HepG2 (cell line): ENCODE results near the gene PROX1. TPM values are rescaled to one million over a fixed set of nuclear protein-coding genes. Genes with fewer than 3 reads are reported as not detected.
A peak's percentile ranks its signal among the peaks of the same experiment; 100 is the strongest.

ENCODE experiments used
- CHCHD3 ChIP-seq: sonication (generic); formaldehyde crosslinking; IDR thresholded peaks from 2 replicates; pipeline ENCODE4 v1.8.0; 2022; ENCODE audit warnings: mild to moderate bottlenecking, missing genetic modification reagents, moderate library complexity
- EZH2 ChIP-seq: conservative IDR thresholded peaks from 2 replicates; pipeline ENCODE4 v1.6.1; 2012; ENCODE audit warnings: mild to moderate bottlenecking, low read depth, low read length, moderate library complexity
- KLF9 ChIP-seq: IDR thresholded peaks from 2 replicates; pipeline ENCODE4 v1.6.1; 2016; ENCODE audit warnings: low read depth
- PHF21A ChIP-seq: sonication (generic); formaldehyde crosslinking; IDR thresholded peaks from 2 replicates; pipeline ENCODE4 v1.5.0; 2020; ENCODE audit warnings: mild to moderate bottlenecking, missing genetic modification reagents
- RBFOX2 ChIP-seq: fragments of 200-400 bp; formaldehyde crosslinking; IDR thresholded peaks from 2 replicates; pipeline ENCODE4 v1.6.1; 2017; ENCODE audit warnings: low read depth, mild to moderate bottlenecking, low read length
- SP4 ChIP-seq: sonication (generic); formaldehyde crosslinking; IDR thresholded peaks from 2 replicates; pipeline ENCODE4 v1.8.1; 2023; ENCODE audit warnings: mild to moderate bottlenecking, missing genetic modification reagents
- ZBTB8A ChIP-seq: sonication (generic); formaldehyde crosslinking; IDR thresholded peaks from 2 replicates; pipeline ENCODE4 v1.4.0; 2020; ENCODE audit warnings: mild to moderate bottlenecking, low read depth, missing genetic modification reagents, borderline replicate concordance
- ZFP37 ChIP-seq: sonication (generic); formaldehyde crosslinking; IDR thresholded peaks from 2 replicates; pipeline ENCODE4 v1.4.0; 2020; ENCODE audit warnings: missing genetic modification reagents, borderline replicate concordance
- ZNF552 ChIP-seq: sonication (generic); formaldehyde crosslinking; IDR thresholded peaks from 2 replicates; pipeline ENCODE4 v1.9.0; 2022; ENCODE audit warnings: missing genetic modification reagents, mild to moderate bottlenecking, borderline replicate concordance
- ZNF577 ChIP-seq: sonication (generic); formaldehyde crosslinking; IDR thresholded peaks from 2 replicates; pipeline ENCODE4 v1.4.0; 2020; ENCODE audit warnings: mild to moderate bottlenecking, low read depth, missing genetic modification reagents, borderline replicate concordance
- ZNF616 ChIP-seq: sonication (generic); formaldehyde crosslinking; IDR thresholded peaks from 2 replicates; pipeline ENCODE4 v1.5.0; 2020; ENCODE audit warnings: low read depth, mild to moderate bottlenecking, missing genetic modification reagents
- ZNF7 ChIP-seq: IDR thresholded peaks from 2 replicates; pipeline ENCODE4 v1.6.1; 2016; ENCODE audit warnings: missing biosample characterization, missing genetic modification reagents
- ZNF747 ChIP-seq: sonication (generic); formaldehyde crosslinking; IDR thresholded peaks from 2 replicates; pipeline ENCODE4 v1.8.1; 2023; ENCODE audit warnings: missing genetic modification reagents, mild to moderate bottlenecking, borderline replicate concordance
- ZNF780A ChIP-seq: sonication (generic); formaldehyde crosslinking; IDR thresholded peaks from 2 replicates; pipeline ENCODE4 v1.8.0; 2022; ENCODE audit warnings: mild to moderate bottlenecking, missing genetic modification reagents, moderate library complexity
- polyA plus RNA-seq, 8 experiments: library from polyadenylated mRNA; depleted of rRNA in 3 of 8; stranded (reverse) in 7 of 8; unstranded in 1 of 8; fragments of >200 nt; fragmentation: Illumina TruSeq in 4 of 8; extraction: Trizol in 4 of 8; gene quantifications; 2 replicates each; pipeline versions ENCODE4 v1.2.1 to v1.2.3, GENCODE V29; 2011 to 2016; ENCODE audit warnings: low read depth in 4 of 8, missing spikeins in 1 of 8, mixed read lengths in 1 of 8; ENCODE audit not compliant: insufficient read depth in 1 of 8
- total RNA-seq, 5 experiments: library from RNA; depleted of rRNA; stranded (reverse); fragments of >200 nt; fragmentation: Illumina TruSeq; extraction: Trizol; gene quantifications; 2 replicates each; pipeline ENCODE4 v1.2.3, GENCODE V29; 2016; ENCODE audit warnings: low read depth in 1 of 5
- TF ChIP-seq, protein P1 (sequence below), 2 experiments: IDR thresholded peaks; 2 replicates each; pipeline ENCODE4 v1.6.1; 2011 to 2012; ENCODE audit warnings: low read length in 2 of 2, borderline replicate concordance in 1 of 2, low read depth in 1 of 2, mild to moderate bottlenecking in 1 of 2, moderate library complexity in 1 of 2
- TF ChIP-seq, protein P2 (sequence below): sonication (generic); formaldehyde crosslinking; IDR thresholded peaks from 2 replicates; pipeline ENCODE4 v1.4.0; 2020; ENCODE audit warnings: missing genetic modification reagents
- TF ChIP-seq, protein P3 (sequence below): sonication (generic); formaldehyde crosslinking; IDR thresholded peaks from 2 replicates; pipeline ENCODE4 v1.8.1; 2023; ENCODE audit warnings: mild to moderate bottlenecking, inconsistent platforms, moderate library complexity, missing genetic modification reagents, borderline replicate concordance
- TF ChIP-seq, protein P4 (sequence below): sonication (generic); formaldehyde crosslinking; IDR thresholded peaks from 2 replicates; pipeline ENCODE4 v1.8.0; 2022; ENCODE audit warnings: mild to moderate bottlenecking, missing genetic modification reagents; ENCODE audit not compliant: insufficient replicate concordance

PROX1 gene
- total and polyA plus RNA-seq, 2 of the 13 experiments (the other 11 are each of a cell fraction or from before 2014, with no cell fraction given), result 12.3 to 30.2 TPM

DNA sequence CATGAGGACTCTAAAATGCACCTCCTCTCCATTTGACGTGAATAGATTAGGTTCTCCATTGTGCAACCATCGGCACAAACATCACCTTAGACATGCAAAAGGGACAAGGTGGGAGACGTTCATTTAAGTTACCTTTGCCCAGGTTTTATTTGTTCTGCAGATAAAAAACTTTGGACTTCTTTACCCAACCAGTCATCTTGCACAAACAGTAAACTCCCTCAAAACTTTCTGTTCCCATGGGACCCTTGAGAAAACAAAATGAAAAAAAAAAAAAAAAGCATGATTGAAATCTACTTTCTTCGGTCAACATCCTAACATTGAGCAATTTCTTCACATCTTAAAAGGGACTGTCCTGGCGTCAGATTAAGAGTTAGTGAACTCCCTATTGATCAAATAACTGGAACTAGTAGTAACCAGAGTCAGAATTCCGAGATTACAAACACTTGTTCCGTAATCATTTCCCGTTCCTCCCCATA, 31.4 kb upstream of the PROX1 start (continued):
- no peak for TF ChIP-seq ZNF780A (CRISPR knock-in tag)
- no peak for TF ChIP-seq ZNF7 (CRISPR knock-in tag)
- no peak for TF ChIP-seq EZH2
- TF ChIP-seq, protein P1, sequence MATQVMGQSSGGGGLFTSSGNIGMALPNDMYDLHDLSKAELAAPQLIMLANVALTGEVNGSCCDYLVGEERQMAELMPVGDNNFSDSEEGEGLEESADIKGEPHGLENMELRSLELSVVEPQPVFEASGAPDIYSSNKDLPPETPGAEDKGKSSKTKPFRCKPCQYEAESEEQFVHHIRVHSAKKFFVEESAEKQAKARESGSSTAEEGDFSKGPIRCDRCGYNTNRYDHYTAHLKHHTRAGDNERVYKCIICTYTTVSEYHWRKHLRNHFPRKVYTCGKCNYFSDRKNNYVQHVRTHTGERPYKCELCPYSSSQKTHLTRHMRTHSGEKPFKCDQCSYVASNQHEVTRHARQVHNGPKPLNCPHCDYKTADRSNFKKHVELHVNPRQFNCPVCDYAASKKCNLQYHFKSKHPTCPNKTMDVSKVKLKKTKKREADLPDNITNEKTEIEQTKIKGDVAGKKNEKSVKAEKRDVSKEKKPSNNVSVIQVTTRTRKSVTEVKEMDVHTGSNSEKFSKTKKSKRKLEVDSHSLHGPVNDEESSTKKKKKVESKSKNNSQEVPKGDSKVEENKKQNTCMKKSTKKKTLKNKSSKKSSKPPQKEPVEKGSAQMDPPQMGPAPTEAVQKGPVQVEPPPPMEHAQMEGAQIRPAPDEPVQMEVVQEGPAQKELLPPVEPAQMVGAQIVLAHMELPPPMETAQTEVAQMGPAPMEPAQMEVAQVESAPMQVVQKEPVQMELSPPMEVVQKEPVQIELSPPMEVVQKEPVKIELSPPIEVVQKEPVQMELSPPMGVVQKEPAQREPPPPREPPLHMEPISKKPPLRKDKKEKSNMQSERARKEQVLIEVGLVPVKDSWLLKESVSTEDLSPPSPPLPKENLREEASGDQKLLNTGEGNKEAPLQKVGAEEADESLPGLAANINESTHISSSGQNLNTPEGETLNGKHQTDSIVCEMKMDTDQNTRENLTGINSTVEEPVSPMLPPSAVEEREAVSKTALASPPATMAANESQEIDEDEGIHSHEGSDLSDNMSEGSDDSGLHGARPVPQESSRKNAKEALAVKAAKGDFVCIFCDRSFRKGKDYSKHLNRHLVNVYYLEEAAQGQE (IDR thresholded peaks at IDR 0.05; ENCODE audit: borderline replicate concordance in 1 of 2, low read depth in 1 of 2, low read length in 2 of 2), result no peak; a peak in 1 of 4 replicates
- no peak for TF ChIP-seq SP4 (CRISPR knock-in tag)
- peak; percentile 67; the same call in 1 of the 2 replicates for TF ChIP-seq PHF21A (CRISPR knock-in tag)
- no peak for TF ChIP-seq KLF9 (CRISPR knock-in tag)
- no peak for TF ChIP-seq CHCHD3 (CRISPR knock-in tag)
- no peak for TF ChIP-seq ZFP37 (CRISPR knock-in tag)
- TF ChIP-seq ZBTB8A, result no peak
- TF ChIP-seq ZNF616 (CRISPR knock-in tag), result no peak
- TF ChIP-seq ZNF747, result no peak
- no peak for TF ChIP-seq ZNF577 (CRISPR knock-in tag)
- no peak for TF ChIP-seq ZNF552 (CRISPR knock-in tag)
- no peak for TF ChIP-seq RBFOX2
- TF ChIP-seq, protein P2, sequence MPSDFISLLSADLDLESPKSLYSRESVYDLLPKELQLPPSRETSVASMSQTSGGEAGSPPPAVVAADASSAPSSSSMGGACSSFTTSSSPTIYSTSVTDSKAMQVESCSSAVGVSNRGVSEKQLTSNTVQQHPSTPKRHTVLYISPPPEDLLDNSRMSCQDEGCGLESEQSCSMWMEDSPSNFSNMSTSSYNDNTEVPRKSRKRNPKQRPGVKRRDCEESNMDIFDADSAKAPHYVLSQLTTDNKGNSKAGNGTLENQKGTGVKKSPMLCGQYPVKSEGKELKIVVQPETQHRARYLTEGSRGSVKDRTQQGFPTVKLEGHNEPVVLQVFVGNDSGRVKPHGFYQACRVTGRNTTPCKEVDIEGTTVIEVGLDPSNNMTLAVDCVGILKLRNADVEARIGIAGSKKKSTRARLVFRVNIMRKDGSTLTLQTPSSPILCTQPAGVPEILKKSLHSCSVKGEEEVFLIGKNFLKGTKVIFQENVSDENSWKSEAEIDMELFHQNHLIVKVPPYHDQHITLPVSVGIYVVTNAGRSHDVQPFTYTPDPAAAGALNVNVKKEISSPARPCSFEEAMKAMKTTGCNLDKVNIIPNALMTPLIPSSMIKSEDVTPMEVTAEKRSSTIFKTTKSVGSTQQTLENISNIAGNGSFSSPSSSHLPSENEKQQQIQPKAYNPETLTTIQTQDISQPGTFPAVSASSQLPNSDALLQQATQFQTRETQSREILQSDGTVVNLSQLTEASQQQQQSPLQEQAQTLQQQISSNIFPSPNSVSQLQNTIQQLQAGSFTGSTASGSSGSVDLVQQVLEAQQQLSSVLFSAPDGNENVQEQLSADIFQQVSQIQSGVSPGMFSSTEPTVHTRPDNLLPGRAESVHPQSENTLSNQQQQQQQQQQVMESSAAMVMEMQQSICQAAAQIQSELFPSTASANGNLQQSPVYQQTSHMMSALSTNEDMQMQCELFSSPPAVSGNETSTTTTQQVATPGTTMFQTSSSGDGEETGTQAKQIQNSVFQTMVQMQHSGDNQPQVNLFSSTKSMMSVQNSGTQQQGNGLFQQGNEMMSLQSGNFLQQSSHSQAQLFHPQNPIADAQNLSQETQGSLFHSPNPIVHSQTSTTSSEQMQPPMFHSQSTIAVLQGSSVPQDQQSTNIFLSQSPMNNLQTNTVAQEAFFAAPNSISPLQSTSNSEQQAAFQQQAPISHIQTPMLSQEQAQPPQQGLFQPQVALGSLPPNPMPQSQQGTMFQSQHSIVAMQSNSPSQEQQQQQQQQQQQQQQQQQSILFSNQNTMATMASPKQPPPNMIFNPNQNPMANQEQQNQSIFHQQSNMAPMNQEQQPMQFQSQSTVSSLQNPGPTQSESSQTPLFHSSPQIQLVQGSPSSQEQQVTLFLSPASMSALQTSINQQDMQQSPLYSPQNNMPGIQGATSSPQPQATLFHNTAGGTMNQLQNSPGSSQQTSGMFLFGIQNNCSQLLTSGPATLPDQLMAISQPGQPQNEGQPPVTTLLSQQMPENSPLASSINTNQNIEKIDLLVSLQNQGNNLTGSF (CRISPR knock-in tag), result no peak
- TF ChIP-seq, protein P3, sequence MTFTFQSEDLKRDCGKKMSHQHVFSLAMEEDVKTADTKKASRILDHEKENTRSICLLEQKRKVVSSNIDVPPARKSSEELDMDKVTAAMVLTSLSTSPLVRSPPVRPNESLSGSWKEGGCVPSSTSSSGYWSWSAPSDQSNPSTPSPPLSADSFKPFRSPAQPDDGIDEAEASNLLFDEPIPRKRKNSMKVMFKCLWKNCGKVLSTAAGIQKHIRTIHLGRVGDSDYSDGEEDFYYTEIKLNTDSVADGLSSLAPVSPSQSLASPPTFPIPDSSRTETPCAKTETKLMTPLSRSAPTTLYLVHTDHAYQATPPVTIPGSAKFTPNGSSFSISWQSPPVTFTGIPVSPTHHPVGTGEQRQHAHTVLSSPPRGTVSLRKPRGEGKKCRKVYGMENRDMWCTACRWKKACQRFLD (CRISPR knock-in tag), result no peak
- TF ChIP-seq, protein P4, sequence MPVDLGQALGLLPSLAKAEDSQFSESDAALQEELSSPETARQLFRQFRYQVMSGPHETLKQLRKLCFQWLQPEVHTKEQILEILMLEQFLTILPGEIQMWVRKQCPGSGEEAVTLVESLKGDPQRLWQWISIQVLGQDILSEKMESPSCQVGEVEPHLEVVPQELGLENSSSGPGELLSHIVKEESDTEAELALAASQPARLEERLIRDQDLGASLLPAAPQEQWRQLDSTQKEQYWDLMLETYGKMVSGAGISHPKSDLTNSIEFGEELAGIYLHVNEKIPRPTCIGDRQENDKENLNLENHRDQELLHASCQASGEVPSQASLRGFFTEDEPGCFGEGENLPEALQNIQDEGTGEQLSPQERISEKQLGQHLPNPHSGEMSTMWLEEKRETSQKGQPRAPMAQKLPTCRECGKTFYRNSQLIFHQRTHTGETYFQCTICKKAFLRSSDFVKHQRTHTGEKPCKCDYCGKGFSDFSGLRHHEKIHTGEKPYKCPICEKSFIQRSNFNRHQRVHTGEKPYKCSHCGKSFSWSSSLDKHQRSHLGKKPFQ (CRISPR knock-in tag), result no peak
